HEK293 (cell line): ENCODE data around the gene SPTLC3.
A peak's percentile ranks its signal among the peaks of the same experiment; 100 is the strongest.

Experiments
- CTCF ChIA-PET: fragments of 350-600 bp; formaldehyde crosslinking; extraction: SDS; loops from one replicate; lab custom pipeline; 2021; ENCODE audit warnings: antibody characterized with exemption; lab: Yijun Ruan, JAX
- POLR2A ChIA-PET: fragments of 300-600 bp; formaldehyde crosslinking; extraction: SDS; loops from one replicate; lab custom pipeline; 2020; ENCODE audit warnings: antibody characterized with exemption, inconsistent platforms; lab: Yijun Ruan, JAX
- H3K27ac ChIP-seq: fragments of 200-500 bp; sonication (Bioruptor generic); 2 replicates; pipeline ENCODE4 v1.5.1; 2014; ENCODE audit warnings: low read depth, low read length, control low read depth, inconsistent platforms; ENCODE audit errors: extremely low read depth
- H3K36me3 ChIP-seq, 2 experiments: fragments of 200-500 bp in 1 of 2; sonication (Bioruptor generic) in 1 of 2; 1 replicate in 1 of 2; 2 replicates in 1 of 2; pipeline ENCODE4 v1.5.1; 2014 to 2017; ENCODE audit warnings: inconsistent platforms in 2 of 2, low read length in 2 of 2; ENCODE audit not compliant: control insufficient read depth in 2 of 2, insufficient read depth in 1 of 2
- H3K4me1 ChIP-seq: fragments of 200-500 bp; sonication (Bioruptor generic); 2 replicates; pipeline ENCODE4 v1.5.1; 2014; ENCODE audit warnings: mild to moderate bottlenecking, low read length, inconsistent platforms; ENCODE audit not compliant: control insufficient read depth, insufficient read depth
- H3K4me3 ChIP-seq: 2 replicates; pipeline ENCODE4 v1.5.1; 2011; ENCODE audit warnings: low read depth, mild to moderate bottlenecking, control low read depth, low read length, moderate library complexity
- H3K9me3 ChIP-seq: fragments of 200-500 bp; sonication (Bioruptor generic); 2 replicates; pipeline ENCODE4 v1.5.1; 2014; ENCODE audit warnings: low read depth, low read length, inconsistent platforms; ENCODE audit not compliant: control insufficient read depth, insufficient read depth
- BCL11B ChIP-seq: fragments of 450-650 bp; formaldehyde crosslinking; IDR thresholded peaks from 2 replicates; pipeline ENCODE4 v1.5.1; 2016; ENCODE audit warnings: low read depth, missing biosample characterization, missing genetic modification characterization
- EGR2 ChIP-seq: fragments of 450-650 bp; formaldehyde crosslinking; IDR thresholded peaks from 2 replicates; pipeline ENCODE4 v1.5.1; 2016; ENCODE audit warnings: low read depth, missing biosample characterization, missing genetic modification characterization
- FEZF1 ChIP-seq: fragments of 450-650 bp; formaldehyde crosslinking; IDR thresholded peaks from 2 replicates; pipeline ENCODE4 v1.5.1; 2016; ENCODE audit warnings: missing biosample characterization, missing genetic modification characterization
- KLF1 ChIP-seq: fragments of 450-650 bp; formaldehyde crosslinking; IDR thresholded peaks from 2 replicates; pipeline ENCODE4 v1.5.1; 2016; ENCODE audit warnings: missing biosample characterization, missing genetic modification characterization
- KLF10 ChIP-seq: fragments of 450-650 bp; IDR thresholded peaks from 2 replicates; pipeline ENCODE4 v1.5.1; 2018; ENCODE audit warnings: missing biosample characterization, mild to moderate bottlenecking, missing genetic modification characterization
- PBX3 ChIP-seq: sonication (generic); formaldehyde crosslinking; IDR thresholded peaks from 2 replicates; pipeline ENCODE4 v1.8.1; 2022; ENCODE audit warnings: mild to moderate bottlenecking, moderate library complexity, missing genetic modification reagents
- SETDB1 ChIP-seq: IDR thresholded peaks from one replicate; pipeline ENCODE4 v1.6.1; 2017; ENCODE audit warnings: mild to moderate bottlenecking, low read length, moderate library complexity, mixed read lengths; ENCODE audit not compliant: insufficient read length
- ZBTB17 ChIP-seq: fragments of 450-650 bp; formaldehyde crosslinking; IDR thresholded peaks from 2 replicates; pipeline ENCODE4 v1.5.1; 2016; ENCODE audit warnings: missing biosample characterization, missing genetic modification characterization
- ZBTB20 ChIP-seq: fragments of 450-650 bp; formaldehyde crosslinking; IDR thresholded peaks from 2 replicates; pipeline ENCODE4 v1.5.1; 2016; ENCODE audit warnings: missing biosample characterization, missing genetic modification characterization
- ZBTB49 ChIP-seq: fragments of 450-650 bp; formaldehyde crosslinking; IDR thresholded peaks from 2 replicates; pipeline ENCODE4 v1.5.1; 2016; ENCODE audit warnings: missing biosample characterization, missing genetic modification characterization, low read depth
- ZFP37 ChIP-seq: fragments of 450-650 bp; formaldehyde crosslinking; IDR thresholded peaks from 2 replicates; pipeline ENCODE4 v1.5.1; 2016; ENCODE audit warnings: missing biosample characterization, missing genetic modification characterization
- ZNF133 ChIP-seq: fragments of 450-650 bp; formaldehyde crosslinking; IDR thresholded peaks from 2 replicates; pipeline ENCODE4 v1.5.1; 2016; ENCODE audit warnings: missing biosample characterization, missing genetic modification characterization
- ZNF335 ChIP-seq: fragments of 450-650 bp; formaldehyde crosslinking; conservative IDR thresholded peaks from 2 replicates; pipeline ENCODE4 v1.5.1; 2016; ENCODE audit warnings: missing biosample characterization, missing genetic modification characterization
- ZNF561 ChIP-seq: fragments of 450-650 bp; IDR thresholded peaks from 2 replicates; pipeline ENCODE4 v1.5.1; 2018; ENCODE audit warnings: missing biosample characterization, missing genetic modification characterization, borderline replicate concordance
- ZNF571 ChIP-seq: fragments of 450-650 bp; formaldehyde crosslinking; IDR thresholded peaks from 2 replicates; pipeline ENCODE4 v1.5.0; 2017; ENCODE audit warnings: missing biosample characterization, missing genetic modification characterization
- ZNF629 ChIP-seq: fragments of 450-650 bp; formaldehyde crosslinking; IDR thresholded peaks from 2 replicates; pipeline ENCODE4 v1.5.1; 2017; ENCODE audit warnings: missing biosample characterization, missing genetic modification characterization
- ZNF747 ChIP-seq: fragments of 450-650 bp; formaldehyde crosslinking; IDR thresholded peaks from 2 replicates; pipeline ENCODE4 v1.5.1; 2016; ENCODE audit warnings: missing biosample characterization, missing genetic modification characterization
- ZSCAN18 ChIP-seq: fragments of 450-650 bp; formaldehyde crosslinking; IDR thresholded peaks from 2 replicates; pipeline ENCODE4 v1.5.1; 2016; ENCODE audit warnings: missing biosample characterization, missing genetic modification characterization
- ZSCAN23 ChIP-seq: fragments of 450-650 bp; formaldehyde crosslinking; IDR thresholded peaks from 2 replicates; pipeline ENCODE4 v1.5.1; 2016; ENCODE audit warnings: missing biosample characterization, missing genetic modification characterization
- ZXDB ChIP-seq: fragments of 450-650 bp; formaldehyde crosslinking; IDR thresholded peaks from 2 replicates; pipeline ENCODE4 v1.5.1; 2016; ENCODE audit warnings: missing biosample characterization, missing genetic modification characterization
- TF ChIP-seq, protein P1 (sequence below): fragments of 450-650 bp; formaldehyde crosslinking; IDR thresholded peaks from 2 replicates; pipeline ENCODE4 v1.5.1; 2016; ENCODE audit warnings: missing biosample characterization, missing genetic modification characterization

The SPTLC3 gene

GRCh38 chr20:13017883-13018535 is 9.2 kb downstream of the SPTLC3 start (continued):
- no peak for TF ChIP-seq ZNF629 (tag by site-specific recombination)
- TF ChIP-seq PBX3 (CRISPR knock-in tag), result no peak
- TF ChIP-seq ZNF571 (tag by site-specific recombination), result no peak
- TF ChIP-seq ZXDB, result no peak
- no peak for TF ChIP-seq FEZF1
- TF ChIP-seq ZNF133 (tag by site-specific recombination), result no peak
- TF ChIP-seq ZBTB49, result no peak

- CTCF ChIA-PET, result no interaction called here
- POLR2A ChIA-PET, result no interaction called here
- Histone ChIP-seq H3K27ac (no peak overlapping the region), H3K36me3 (no peaks in the 10 kb centered on the region), H3K4me1 (no peaks in the 10 kb centered on the region), H3K4me3 (no peak overlapping the region), H3K9me3 (no peaks in the 10 kb centered on the region)
- TF ChIP-seq KLF10 (tag by site-specific recombination), result no peak
- peak; percentile 32 for TF ChIP-seq SETDB1
These were observed 12.6 kb downstream of the SPTLC3 start for GRCh38 chr20:13021205-13021970.

DNA sequence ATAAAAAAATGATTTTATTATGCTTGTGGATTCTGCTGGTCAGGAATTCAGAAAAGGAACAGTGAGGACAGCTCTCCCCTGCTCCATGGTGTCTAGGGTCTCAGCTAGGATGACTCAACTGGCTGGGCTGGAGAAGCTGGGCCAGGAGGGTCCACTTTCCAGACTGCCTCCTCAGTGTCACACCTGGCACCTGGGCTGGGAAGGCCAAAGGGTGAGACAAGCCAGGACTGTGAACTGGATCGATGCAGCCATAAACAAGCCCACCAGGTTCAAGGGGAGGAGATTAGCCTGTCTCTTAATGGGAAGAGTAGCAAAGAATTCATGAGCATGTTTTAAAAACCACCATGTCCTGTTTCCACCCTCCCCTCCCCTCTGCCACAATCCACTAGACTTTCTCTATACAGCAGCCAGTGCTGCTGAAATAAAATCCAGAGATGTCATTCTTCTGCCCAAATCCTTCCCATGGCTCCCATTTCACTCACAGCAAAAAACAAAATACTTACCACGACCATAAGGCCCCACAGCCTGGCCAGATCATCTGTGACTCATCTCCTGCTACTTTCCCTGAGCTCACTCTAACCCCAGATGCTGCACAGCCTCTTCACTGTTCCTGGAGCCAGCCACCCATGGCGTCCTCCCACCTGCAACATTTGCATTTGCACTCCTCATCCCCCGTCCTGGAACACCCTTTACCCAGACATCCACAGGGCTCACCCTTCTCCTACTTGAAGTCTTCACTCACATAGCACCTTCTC is 13.8 kb downstream of the SPTLC3 start:
- ChIA-PET CTCF (no interaction called here), POLR2A (no interaction called here)
- TF ChIP-seq ZSCAN18 (tag by site-specific recombination) (no peak), ZBTB20 (no peak), EGR2 (tag by site-specific recombination) (0 out of 2 replicates have a peak, but pooled peaks have one; percentile 20)
- H3K36me3 ChIP-seq, result no peaks in the 10 kb centered on the region
- H3K4me3 ChIP-seq, result no peak overlapping the region
- H3K4me1 ChIP-seq, result no peaks in the 10 kb centered on the region
- H3K9me3 ChIP-seq, result no peaks in the 10 kb centered on the region
- H3K27ac ChIP-seq, result no peak overlapping the region

- POLR2A ChIA-PET, result no interaction called here
- Histone ChIP-seq H3K4me3 (no peak overlapping the region), H3K36me3 (no peaks in the 10 kb centered on the region), H3K4me1 (no peaks in the 10 kb centered on the region), H3K9me3 (no peaks in the 10 kb centered on the region), H3K27ac (no peak overlapping the region)
- CTCF ChIA-PET, result no interaction called here
- TF ChIP-seq, protein P1, sequence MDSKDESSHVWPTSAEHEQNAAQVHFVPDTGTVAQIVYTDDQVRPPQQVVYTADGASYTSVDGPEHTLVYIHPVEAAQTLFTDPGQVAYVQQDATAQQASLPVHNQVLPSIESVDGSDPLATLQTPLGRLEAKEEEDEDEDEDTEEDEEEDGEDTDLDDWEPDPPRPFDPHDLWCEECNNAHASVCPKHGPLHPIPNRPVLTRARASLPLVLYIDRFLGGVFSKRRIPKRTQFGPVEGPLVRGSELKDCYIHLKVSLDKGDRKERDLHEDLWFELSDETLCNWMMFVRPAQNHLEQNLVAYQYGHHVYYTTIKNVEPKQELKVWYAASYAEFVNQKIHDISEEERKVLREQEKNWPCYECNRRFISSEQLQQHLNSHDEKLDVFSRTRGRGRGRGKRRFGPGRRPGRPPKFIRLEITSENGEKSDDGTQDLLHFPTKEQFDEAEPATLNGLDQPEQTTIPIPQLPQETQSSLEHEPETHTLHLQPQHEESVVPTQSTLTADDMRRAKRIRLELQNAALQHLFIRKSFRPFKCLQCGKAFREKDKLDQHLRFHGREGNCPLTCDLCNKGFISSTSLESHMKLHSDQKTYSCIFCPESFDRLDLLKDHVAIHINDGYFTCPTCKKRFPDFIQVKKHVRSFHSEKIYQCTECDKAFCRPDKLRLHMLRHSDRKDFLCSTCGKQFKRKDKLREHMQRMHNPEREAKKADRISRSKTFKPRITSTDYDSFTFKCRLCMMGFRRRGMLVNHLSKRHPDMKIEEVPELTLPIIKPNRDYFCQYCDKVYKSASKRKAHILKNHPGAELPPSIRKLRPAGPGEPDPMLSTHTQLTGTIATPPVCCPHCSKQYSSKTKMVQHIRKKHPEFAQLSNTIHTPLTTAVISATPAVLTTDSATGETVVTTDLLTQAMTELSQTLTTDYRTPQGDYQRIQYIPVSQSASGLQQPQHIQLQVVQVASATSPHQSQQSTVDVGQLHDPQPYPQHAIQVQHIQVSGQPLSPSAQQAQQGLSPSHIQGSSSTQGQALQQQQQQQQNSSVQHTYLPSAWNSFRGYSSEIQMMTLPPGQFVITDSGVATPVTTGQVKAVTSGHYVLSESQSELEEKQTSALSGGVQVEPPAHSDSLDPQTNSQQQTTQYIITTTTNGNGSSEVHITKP (tag by site-specific recombination), result no peak
- TF ChIP-seq ZNF335 (tag by site-specific recombination) (no peak), ZNF561 (tag by site-specific recombination) (no peak), BCL11B (tag by site-specific recombination) (no peak), ZSCAN23 (tag by site-specific recombination) (no peak), ZFP37 (tag by site-specific recombination) (no peak), ZNF747 (tag by site-specific recombination) (no peak), ZBTB17 (tag by site-specific recombination) (no peak), KLF1 (tag by site-specific recombination) (no peak)
These were observed 15.8 kb downstream of the SPTLC3 start for GRCh38 chr20:13024596-13024995.
